IPS-NIHi7 (cell line): ENCODE results near the gene ABLIM2.

Experiments
- DNase-seq: peaks from one replicate; pipeline ENCODE4 v3.0.0; 2012; ENCODE audit warnings: mixed read lengths; ENCODE audit errors: extremely low spot score

ABLIM2 gene

DNA sequence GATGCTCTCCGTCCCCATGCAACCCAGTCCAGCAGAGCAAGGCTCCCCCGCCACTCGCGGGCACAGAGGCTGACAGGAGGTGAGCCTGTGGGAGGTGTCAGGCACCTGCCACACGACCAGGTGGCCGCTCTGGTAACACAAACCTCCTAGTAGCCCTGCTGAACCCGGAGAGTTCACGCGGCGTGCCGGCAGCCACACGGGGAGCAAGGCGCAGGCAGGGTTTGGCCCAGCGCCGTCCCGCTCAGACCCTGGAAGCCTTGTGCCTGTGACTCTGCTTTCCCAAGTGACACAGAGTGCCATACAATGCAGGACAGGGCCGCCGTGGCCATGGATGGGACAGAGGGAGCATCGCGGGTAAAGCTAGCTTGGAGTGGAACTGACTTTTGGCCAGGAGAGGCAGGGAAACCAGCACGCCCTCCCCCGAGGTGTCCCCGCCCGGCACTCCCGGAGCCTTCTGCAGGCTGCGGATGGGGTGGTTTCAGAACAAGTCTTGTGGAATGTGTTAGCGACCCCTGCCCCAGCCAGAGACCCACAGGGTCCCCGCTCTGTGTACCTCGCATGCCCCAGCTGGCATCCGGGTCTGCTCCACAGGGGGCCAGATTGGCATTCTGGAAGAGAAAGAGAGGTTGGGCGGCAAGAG lies 174.2 kb downstream of the ABLIM2 start:
- no peak for DNase-seq

DNA sequence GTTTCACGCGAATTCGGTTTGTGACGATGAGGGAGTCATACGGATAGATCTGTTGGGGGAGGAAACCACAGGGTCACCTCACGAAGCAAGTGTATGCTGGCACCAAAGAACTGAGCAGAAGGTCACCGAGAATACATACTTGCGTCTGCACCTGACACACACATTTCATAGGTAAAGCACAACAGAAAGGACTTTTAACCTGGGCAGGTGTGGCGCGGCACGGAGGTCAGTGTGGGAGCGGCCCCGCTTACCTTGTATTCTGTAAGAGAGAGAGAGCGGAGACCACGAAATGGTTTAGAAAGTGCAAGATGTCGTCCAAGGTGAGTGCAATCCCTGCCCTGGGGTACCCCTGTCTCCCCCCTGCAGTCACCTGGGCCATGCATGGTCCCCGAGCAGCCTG lies 175.3 kb downstream of the ABLIM2 start:
- no peak for DNase-seq

DNA sequence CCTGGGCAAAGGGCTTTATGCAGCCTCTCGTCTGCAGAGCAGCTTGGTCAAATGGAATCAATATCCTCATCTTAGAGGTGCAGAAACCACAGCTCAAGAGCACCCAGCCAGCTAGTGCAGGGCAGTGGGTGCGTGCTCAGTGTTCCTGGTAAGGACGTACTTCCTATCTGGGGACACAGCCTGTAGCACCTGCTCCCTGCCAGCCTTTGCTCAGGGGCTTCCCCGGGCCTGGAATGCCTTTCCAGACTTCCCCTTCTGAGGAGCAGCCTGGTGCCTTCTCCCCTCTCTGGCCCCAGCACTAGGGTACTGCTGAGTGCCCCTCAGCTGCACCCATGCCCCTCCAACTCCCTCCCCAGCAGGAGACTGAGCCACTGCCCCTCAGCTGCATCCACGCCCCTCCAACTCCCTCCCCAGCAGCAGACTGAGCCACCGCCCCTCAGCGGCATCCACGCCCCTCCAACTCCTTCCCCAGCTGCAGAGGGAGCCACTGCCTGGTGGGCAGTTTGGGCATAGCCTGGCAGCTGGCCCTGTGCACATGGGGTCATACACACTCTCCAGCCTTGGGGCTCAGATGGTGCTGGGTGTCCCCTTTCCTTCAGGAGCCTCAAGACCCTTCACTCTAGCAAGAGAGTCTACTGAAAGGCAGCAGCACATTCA lies 176.7 kb downstream of the ABLIM2 start:
- DNase-seq, result no peak

DNA sequence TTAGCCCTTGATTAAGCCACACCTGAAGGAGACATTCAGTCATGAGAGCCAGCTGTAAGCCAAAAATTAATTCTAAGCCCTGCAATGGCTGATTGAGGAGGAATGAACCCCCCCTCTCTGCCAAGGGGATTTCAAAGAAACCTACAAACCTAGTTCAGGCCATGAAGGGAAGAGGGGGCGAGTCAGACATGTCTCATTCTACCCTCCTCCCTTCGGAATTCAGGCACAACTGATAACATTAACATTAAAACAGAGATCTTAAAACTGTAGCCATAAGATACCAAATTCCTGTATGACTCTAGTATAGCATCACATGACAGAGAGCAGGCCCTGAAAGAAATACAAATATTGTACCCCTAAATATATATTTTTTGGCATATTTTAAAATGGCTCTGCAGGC lies 178.6 kb downstream of the ABLIM2 start:
- no peak for DNase-seq

DNA sequence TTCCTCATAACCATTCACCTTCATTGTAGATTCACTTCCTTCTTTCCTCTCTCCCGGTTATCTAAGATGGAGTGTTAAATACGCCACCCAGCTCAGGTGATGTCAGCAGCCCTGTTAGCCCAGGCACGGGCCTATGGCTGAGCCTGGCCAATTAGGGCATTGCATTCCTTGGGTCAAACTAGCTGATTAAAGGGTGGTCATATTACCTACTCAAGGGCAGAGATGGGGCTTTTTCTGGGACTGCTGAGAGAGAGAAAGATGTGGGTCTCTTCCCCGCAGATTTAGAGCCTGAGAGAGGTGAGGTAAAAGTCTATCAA lies 179.0 kb downstream of the ABLIM2 start:
- peak; percentile 61 for DNase-seq

DNA sequence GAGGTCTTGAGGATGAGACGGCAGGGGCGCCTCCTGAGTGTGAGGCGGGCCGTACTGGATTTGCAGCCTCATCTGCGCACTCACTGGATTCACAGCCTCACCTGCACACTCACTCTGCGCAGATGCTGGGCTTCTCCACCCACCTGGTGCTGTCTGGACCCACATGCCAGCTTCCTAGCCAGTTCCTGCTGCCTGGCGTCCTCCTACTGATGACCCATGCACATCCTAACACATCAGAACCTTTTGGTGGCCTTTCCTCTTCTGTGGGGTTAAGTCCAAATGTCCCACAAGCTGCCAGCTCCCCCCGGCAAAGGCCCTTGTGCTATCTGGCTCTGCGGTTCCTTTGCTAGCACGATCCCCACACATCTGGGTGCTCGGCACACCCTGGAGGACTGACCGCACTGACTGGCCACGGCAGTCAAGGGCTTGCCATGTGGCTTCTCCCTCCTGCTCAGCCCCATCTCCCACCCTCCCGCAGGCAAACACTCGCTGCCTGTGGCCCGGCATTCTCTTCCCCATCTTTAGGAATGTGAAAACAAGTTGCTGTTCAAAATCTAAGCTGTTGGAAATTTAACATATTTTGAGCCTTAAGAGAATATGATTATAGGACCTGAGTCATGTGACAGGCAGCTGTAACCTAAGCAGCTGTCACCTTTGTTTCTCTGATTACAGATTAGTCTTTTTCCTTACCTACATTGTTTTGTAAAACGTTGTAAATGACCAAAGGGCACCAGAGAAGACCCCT lies 179.5 kb downstream of the ABLIM2 start:
- no peak for DNase-seq

DNA sequence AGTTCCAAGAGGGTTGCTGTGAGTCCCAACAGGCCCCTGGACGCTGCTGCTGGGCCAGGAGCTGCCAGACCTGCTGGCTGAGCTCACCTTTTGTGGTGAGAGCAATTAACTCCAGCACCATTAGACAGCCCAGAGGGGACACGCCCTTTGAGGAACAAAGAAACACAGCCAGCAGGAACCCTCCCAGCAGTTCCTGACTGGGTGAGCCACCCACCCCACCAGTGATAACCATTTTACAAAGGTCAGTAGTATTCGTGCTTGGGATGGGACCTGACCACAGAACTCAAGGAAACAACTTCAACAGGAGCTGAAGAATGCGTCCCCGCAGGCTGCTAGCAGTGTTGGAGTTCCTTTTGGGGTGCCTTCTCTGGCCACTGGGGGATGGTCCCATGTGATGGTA lies 180.1 kb downstream of the ABLIM2 start:
- DNase-seq, result no peak

DNA sequence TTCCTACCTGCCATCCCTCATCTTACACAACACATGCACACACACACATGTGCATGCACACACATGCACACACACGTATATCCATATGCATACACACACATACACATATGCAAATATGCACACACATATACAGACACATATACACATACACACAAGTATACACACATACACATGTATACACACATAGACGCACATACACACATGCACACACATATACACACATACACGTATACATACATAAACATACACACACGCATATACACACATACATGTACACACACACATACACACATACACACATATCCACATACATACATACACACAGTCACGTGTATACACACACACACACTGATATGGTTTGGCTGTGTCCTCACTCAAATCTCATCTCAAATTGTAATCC lies 182.0 kb downstream of the ABLIM2 start:
- no peak for DNase-seq

DNA sequence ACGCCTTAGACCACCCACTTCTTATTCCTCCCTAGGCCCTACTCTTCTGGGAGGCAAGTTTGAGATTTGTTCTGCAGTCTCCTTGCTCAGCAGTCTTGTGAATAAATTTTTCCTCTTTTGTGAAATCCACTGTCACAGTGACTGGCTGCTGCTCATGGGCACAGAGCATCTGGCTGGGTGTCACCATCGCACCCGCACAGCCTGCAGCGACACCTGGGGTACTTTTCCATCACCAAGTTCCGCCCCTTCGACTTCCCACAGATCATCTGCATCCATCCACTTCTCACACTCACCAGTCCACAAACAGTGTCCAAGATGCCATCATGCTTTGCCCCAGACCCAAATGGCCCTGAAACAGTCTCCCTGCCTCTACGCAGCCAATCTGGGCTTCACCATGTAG lies 182.6 kb downstream of the ABLIM2 start:
- DNase-seq, result no peak

DNA sequence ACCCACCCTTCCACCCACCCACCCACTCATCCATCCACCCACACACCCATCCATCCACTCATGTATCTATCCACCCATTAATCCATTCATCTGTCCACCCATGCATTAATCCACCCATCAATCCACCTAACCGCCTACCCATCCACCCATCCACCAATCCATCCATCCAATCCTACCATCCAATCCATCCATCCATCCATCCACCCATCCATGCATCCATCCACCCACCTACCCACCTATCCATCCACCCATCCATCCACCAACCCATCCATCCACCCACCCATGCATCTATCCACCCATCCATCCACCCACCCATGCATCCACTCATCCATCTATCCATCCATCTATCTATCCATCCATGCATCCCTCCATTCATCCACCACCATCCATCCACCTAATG lies 184.2 kb downstream of the ABLIM2 start:
- no peak for DNase-seq

DNA sequence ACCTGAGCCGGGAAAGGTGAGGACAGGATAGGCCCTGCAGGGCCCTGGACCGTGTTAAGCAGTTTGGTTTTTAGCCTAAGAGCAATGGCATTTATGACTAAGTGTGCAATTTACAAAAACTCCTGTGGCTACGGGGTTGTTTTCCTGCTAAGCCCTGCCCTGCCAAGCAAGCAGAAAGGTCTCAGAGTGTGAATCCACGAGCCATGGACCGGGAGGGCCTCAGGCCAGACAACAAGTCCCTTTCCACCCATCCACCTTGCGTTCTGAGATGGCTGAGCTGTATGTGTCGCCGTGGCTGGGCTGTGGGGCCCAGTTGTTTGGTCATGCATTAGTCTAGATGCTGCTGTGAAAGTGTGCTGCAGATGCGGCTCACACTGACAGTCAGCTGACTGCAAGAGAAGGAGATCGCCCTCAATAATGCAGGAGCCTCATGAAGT lies 185.1 kb downstream of the ABLIM2 start:
- DNase-seq, result no peak

DNA sequence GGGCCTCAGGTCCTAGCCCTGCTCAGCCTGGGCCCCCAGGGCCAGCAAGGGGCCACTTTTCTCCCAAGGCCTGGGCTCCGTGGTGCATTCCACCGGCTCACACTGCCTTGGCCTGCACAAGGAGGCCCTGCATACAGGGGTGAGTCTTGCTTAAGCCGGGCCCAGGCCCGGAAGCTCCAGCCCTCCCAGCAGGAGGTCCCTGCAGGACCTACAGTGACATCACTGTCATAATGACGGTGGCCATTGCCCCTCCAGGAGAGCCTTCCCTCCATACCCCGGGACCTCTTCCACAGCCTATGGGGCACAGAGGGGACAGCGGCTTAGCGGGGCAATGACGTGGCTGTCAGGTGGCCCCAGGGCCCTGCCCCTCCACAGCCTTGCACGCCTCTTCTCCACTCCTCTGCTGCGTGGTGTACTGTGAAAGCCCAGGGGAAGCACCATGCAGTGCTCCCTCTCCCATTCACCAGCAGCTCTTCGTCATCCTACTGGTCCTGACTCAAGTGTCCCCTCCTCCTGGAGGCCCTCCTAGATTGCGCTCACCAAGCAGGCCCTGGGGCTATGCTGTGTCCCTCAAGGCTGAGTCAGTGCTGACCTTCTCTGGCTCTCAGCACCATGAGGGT lies 186.6 kb downstream of the ABLIM2 start:
- DNase-seq, result no peak

DNA sequence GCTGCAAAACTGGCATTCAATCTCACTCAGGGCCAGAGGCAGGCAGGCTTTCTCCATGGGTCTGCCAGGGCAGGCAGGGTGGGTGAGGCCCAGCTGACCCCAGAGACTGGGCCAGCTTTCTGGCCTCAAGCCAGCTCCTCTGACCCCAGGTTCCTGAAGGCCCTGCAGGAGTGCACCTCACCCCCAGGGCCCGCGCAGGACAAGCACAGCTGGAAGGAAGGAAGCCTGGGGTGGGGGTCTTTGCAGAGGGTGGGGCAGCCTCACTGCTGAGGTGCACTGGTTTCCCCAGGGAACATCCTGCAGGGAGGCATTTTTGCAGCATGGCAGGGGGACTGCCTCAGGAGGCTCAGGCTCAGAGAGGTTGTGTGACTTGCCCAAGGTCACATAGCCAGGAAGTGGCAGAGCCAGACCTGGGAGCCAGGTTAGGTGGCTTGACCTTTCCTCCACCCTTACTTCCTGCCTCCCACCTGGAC lies 187.4 kb downstream of the ABLIM2 start:
- no peak for DNase-seq

DNA sequence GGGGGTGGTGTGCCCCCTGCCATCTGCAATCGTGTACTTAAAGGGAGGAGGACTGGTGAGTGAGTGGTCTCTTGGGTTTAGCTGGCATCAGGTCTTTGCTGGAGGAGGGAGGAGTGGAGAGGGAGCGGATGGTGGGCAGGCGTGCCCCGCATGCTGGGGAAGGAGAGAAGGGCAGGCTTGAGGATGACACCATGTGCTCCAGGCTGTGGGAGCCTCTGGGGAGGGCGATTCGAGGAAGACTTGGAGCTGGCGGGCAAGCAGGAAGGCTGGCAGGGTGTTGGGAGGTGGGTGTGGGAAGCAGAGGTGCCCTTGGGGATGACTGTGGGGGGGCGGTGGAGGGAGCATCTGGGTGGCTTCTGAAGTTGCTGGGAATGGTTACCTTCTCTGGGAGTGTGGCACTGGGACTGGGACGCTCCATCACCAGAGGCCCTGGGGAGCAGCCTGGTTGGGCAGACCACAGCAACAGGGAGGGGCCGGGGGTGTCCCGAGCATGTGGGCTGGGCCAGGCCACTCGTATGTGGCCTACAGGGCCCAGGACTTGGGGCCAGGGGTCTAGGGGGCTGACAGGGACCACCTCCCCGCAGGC lies 188.2 kb downstream of the ABLIM2 start:
- no peak for DNase-seq

DNA sequence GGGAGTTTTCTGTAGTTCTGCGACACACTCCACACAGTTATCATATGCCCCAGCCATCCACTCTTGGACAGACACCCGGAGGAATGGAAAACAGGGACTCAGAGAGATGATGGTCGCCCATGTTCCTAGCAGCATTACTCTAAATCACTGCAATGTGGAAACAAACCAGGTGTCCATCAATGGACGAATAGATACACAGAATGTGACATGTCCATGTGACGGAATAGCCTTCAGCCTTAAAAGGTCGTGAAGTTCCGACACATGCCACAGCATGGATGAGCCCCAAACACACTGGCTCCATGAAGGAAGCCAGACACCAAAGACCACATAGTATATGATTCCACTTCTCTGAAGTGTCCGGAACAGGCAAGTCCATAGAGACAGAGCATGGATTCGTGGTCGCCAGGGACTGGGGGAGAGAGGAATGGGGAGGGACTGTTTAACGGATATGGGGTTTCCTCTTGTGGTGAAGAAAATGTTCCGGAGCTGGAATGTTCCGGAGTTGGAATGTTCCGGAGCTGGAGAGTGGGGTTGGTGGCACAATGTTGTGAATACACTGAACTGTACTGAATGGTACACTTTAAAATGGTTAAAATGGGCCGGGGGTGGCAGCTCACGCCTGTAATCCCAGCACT lies 190.2 kb downstream of the ABLIM2 start:
- no peak for DNase-seq

DNA sequence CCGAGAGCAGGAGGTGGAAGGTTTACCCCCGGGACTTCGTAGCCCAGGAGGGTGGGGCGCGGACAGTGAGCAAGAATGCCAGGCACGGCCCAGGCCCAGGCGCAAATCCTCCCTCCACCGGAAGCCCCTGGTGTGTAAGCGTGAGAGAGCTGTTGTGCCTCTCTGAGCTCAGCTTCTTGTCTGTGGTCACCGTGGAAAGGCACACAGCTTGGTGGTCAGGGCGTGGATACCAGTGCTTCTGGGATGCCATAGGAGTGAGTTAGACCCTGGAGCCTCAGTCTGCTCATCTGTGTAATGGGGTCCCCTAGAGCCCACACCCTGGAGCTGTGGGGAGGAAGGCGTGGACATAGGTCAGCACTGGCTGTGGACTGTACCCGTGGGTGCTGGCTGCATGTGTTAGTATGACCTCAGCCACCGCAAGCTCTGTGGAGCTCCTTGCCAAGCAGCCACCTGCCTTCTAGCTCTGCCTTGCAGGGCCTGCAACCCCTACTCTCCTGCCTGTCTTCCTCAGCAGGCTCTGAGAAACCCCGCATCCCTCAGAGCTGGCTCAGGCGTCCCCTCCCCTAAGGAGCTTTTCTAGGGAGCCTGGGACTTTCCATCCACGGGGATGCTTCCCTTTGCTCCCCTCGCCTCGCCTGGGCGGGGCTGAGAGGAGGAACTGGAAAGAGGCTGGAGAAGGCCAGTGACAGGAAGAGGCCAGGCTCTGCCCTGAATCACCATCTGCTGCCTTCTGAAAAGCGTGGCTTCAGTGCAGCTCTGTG lies 190.9 kb downstream of the ABLIM2 start:
- no peak for DNase-seq

DNA sequence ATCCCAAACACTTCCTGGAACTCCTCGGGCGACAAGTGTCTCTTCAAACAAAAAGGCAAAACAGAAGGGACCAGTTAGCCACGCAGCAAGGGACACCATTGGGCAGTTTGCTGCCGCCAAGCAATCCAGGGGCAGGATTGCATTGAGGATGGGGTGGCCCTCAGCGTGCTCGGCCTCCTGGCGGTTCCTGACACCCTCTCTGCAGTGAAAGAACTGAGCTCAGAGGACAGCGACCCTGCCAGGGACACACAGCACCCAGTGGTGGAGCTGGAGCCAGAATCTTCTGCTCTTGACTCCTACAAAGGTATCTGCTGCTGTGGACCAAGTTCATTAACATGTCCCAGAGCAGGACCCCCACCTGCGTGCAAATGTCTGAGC lies 191.6 kb downstream of the ABLIM2 start:
- no peak for DNase-seq

DNA sequence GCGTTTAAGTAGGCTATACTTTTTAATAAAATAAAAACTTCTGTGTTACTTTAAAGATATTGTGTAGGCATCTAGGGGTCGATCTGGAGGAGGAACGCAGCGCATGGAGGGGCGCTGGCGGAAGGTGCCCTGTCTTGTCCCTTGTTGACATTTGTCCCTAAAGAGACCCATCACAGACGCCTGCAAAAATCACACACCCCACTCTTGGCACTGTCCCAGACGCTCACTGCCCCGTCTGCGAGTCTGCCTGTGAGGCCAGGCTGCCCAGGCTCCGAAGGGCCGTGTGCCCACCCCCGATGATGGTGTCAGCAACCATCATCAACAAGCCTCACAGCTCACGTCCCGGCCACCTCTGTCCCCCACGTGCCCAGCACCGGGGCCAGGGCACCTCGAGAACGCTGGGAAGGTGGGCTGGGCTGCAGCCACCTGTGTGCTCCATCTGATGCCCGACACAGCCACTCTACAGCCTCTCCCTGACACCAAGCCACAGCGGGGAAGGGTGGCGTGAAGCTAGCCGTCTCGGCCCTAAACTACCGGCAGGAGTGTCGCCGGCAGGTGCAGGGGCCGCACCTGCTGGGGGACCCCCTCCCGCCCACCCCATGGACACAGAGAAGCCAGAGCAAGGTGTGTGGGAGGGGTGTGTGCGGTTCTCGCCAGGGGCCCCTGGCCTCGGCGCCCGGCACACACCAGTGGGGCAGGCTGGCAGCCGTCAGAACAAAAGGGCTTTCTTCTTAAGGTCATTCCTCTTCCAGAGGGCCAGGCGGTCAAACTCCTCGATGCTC lies 192.1 kb downstream of the ABLIM2 start:
- DNase-seq, result no peak

DNA sequence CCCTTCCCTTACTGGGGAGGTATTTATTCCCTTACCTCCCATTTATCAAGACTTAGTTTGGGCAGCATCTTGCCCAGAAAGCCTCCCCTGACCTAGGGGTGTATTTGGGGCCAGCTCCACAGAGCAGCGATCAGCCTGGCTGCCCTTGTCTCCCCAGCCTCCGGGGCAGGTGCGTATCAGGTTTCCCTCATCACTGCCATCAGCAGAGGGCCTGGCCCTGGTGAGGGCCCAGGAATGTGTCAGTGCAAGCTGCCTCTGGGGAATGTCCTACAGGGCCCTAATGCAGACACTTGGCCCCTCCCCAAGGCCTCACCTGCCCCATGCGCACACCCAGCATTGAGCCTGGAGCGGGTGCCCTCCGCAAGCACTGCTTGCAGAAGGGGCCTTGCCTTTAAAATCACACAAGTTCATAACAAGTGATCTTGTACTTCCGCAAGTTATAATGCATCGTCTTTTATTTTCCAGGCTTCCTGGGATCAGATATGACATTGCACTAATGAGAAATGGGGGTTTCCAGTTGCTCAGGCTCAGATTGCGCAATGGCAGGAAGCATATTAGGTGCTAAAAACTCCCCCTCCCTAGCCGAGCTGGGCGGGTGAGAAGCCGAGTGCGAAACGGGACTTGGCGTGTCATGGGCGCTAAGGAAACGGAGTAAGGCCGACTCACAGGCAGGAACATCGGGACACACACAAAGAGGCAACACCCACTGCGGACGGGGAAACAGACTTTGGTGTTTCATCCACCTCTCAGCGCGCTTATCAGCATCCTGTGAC lies 193.5 kb downstream of the ABLIM2 start:
- DNase-seq, result no peak

DNA sequence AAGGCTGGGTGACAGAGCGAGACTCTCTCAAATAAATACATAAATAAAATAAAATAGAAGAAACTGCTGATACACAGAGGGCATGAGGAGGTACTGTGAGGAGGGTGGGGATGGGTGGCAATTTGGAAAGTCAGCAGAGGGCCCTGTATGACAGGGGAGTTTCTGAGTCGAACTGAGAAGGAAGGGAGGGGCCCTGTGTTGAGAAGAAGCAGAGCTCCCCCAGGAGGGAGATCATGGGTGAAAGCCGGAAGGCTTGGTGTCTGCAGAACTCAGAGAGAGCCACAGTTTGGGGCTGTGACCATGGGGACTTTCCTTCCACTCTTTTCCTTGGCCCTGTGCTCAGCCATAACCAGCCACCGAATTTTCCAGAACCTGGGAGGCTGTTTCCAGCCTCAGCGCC lies 194.2 kb downstream of the ABLIM2 start:
- DNase-seq, result no peak
